ACC112 (cell line): ENCODE results near the gene TAF9B.
A peak's percentile ranks its signal among the peaks of the same experiment; 100 is the strongest.
"Not testable (repeated sequence)": the region's sequence is repeated elsewhere in the genome, so short reads cannot be mapped to it uniquely, and the experiment has no call there.

Experiments used
- H2AFZ ChIP-seq: fragments of 200-600 bp; sonication (generic); one replicate; pipeline ENCODE4 v1.6.0; 2017; ENCODE audit warnings: antibody characterized with exemption, low read length; ENCODE audit not compliant: unreplicated experiment
- H3K27ac ChIP-seq: fragments of 200-600 bp; sonication (generic); 2 replicates; pipeline ENCODE4 v1.5.1; 2014; ENCODE audit warnings: low read depth, mild to moderate bottlenecking, antibody characterized with exemption, low read length, moderate library complexity
- H3K27me3 ChIP-seq: fragments of 200-600 bp; sonication (generic); 2 replicates; pipeline ENCODE4 v1.6.1; 2014; ENCODE audit warnings: mild to moderate bottlenecking, antibody characterized with exemption, low read length, moderate library complexity, mixed read lengths; ENCODE audit not compliant: insufficient read depth
- H3K36me3 ChIP-seq: fragments of 200-600 bp; sonication (generic); 2 replicates; pipeline ENCODE4 v1.6.1; 2016; ENCODE audit warnings: mild to moderate bottlenecking, antibody characterized with exemption, low read length, moderate library complexity, mixed read lengths; ENCODE audit not compliant: insufficient read depth
- H3K4me1 ChIP-seq: fragments of 200-600 bp; sonication (generic); one replicate; pipeline ENCODE4 v1.6.1; 2016; ENCODE audit warnings: low read length, mixed read lengths; ENCODE audit not compliant: insufficient read depth, unreplicated experiment, control insufficient read depth
- H3K4me3 ChIP-seq: fragments of 200-600 bp; sonication (generic); 2 replicates; pipeline ENCODE4 v1.5.1; 2014; ENCODE audit warnings: mild to moderate bottlenecking, low read depth, low read length
- H3K79me2 ChIP-seq: fragments of 200-600 bp; sonication (generic); one replicate; pipeline ENCODE4 v1.6.0; 2016; ENCODE audit warnings: low read length; ENCODE audit not compliant: control insufficient read depth, unreplicated experiment, insufficient read depth

The TAF9B gene

DNA sequence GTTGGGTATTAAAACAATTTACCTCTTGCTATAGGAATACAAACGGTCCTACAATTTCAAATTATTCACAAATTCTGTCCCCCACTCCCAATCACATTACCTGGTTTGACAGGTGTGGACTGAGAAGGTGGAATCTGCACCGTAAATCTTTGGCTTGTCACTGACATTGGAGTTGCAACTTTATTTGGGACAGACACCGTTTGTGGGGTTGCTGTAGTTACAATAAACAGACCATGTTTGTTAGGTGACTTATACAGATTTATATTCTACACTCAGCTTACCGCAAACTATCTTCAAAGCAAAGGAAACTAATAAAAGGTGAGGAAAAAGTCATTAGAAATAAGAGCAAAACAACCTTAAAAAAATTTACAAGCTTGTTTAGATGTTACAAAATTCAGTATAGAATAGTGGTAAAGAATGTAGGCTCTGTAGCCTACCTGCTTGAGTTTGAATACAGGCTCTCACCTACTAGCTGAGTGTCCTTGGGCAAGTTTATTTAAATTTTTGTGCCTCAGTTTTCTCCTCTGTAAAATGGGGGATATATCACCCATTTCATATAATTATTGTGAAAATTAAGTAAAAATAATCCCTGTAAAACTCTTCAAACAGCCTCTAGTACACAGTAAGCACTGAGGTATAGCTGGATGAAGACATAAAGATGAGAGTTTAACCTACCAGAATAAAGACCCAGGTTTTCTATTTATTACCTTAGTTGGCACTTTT is 6.1 kb downstream of the TAF9B start:
- Histone ChIP-seq H3K4me1 (no peaks in the 10 kb centered on the region), H3K27ac (no peak overlapping the region; the same call in 1 of the 2 replicates), H3K36me3 (peaks cover 12% of the 10 kb centered on the region), H2AFZ (no peak overlapping the region), H3K27me3 (no peaks in the 10 kb centered on the region), H3K79me2 (no peaks in the 10 kb centered on the region), H3K4me3 (no peak overlapping the region)

DNA sequence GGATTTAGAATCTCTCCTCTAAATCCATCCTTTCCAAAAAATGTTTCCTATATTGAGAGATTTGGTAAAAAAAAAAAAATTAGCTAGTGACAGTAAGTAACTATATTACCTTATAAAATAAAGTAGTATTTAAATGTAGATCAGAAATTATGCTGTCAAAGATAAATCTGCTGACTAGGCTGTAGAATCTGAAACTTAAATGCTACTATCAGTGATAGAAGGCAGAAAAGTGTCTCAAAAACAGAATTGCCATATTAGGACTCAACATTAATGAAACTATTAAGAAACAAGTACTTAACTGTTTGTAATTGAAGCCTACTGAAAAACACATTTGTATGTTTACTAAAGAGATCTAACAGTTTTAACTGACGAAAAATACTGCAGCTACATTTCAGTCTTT is 8.3 kb downstream of the TAF9B start:
- no peaks in the 10 kb centered on the region for H3K79me2 ChIP-seq
- peaks cover 29% of the 10 kb centered on the region for H3K36me3 ChIP-seq
- H3K4me1 ChIP-seq, result peaks cover 3% of the 10 kb centered on the region

DNA sequence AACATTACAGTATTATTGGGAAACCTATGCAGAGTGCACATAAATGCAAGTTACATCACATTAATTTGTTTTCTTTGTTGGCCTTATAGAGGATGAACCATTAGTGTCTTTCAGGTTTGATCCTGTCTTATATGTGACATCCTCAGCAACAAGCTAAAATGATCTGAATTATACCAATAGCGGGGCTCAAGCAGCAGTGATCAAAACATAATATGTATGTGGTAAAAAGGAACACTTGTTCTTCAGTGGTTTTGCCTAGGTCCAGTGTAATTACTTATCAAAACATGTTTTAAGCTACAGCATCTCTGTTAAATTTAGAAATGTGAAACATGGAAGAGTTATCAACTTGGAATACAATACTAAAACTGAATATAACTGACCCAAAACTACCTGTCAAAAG is 9.1 kb downstream of the TAF9B start:
- no peaks in the 10 kb centered on the region for H3K27me3 ChIP-seq
- no peak overlapping the region for H3K4me3 ChIP-seq
- no peak overlapping the region for H3K27ac ChIP-seq
- peaks cover 5% of the 10 kb centered on the region for H3K79me2 ChIP-seq
- H3K4me1 ChIP-seq, result peaks cover 7% of the 10 kb centered on the region
- H2AFZ ChIP-seq, result no peak overlapping the region
- H3K36me3 ChIP-seq, result peaks cover 34% of the 10 kb centered on the region

More for the DNA sequence above, 8.3 kb downstream of the TAF9B start:
- Histone ChIP-seq H3K4me3 (no peak overlapping the region), H3K27ac (no peak overlapping the region), H3K27me3 (no peaks in the 10 kb centered on the region), H2AFZ (no peak overlapping the region)

DNA sequence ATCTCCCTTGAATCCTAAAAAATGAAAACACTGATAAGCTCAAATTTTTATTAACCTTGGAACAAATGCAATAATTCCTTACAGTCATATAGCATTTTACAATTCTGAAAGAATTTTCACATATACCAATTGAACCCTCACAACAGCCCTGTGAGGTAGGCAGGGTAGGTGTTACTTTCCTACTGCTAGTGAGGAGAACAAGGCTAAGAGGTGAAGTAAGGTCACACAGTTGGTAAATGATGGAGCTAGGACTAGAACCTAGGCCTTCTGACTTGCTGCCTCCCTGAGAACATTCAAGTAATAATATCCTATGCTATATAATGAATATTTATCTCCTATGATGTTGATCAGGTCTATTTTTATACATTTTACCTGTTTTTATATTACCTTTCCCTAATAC is 9.7 kb downstream of the TAF9B start:
- H3K79me2 ChIP-seq, result peaks cover 10% of the 10 kb centered on the region
- peaks cover 7% of the 10 kb centered on the region for H3K4me1 ChIP-seq
- peaks cover 35% of the 10 kb centered on the region for H3K36me3 ChIP-seq
- H3K27me3 ChIP-seq, result no peaks in the 10 kb centered on the region
- no peak overlapping the region for H2AFZ ChIP-seq
- H3K4me3 ChIP-seq, result no peak overlapping the region
- peak overlapping the region; percentile 23; the same call in 1 of the 2 replicates for H3K27ac ChIP-seq

DNA sequence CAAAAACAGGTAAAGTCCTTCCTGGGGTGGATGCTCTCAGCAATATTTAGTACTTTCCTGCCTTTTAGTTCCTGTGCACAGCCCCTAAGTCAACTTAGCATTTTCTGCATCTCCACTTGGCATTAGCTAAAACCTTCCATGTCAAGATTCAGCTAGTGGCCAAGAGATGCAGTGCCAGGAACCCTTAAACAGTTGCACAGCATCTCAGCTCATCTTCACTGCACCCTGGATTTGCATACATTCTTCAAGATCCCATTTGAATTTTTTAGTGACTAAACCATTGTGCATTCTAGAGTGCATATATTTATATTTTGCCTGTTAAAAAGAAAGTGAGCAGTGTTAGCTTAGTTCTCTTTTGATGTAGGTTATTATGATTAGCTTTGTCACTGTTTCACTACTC is 13.7 kb downstream of the TAF9B start:
- H2AFZ ChIP-seq, H3K4me3 ChIP-seq, H3K27ac ChIP-seq, H3K27me3 ChIP-seq: not testable (repeated sequence)
- Histone ChIP-seq H3K36me3 (peaks cover 54% of the 10 kb centered on the region), H3K79me2 (peaks cover 32% of the 10 kb centered on the region), H3K4me1 (peaks cover 20% of the 10 kb centered on the region)

DNA sequence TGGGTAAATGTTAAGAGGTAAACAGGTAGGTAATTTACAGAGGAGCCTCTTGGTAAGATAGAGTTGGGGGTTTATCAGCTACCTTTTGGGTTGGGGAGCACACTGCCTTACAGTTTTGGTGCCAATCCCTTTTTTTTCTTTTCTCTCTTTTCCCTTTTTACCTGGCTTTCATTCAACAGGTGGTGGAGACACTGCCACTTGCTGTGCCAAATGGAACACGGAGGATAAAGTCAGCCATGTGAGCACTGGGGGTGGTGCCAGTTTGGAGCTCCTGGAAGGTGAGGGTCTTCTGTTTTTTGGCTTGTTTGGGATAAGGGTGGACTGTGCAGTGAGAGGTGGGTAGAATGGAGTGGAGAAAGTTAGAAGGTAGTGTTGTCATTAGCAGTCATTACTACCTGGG is 14.3 kb downstream of the TAF9B start:
- H3K36me3 ChIP-seq, result peaks cover 54% of the 10 kb centered on the region
- peaks cover 21% of the 10 kb centered on the region for H3K4me1 ChIP-seq
- no peak overlapping the region for H2AFZ ChIP-seq
- H3K27me3 ChIP-seq, result no peaks in the 10 kb centered on the region
- no peak overlapping the region for H3K4me3 ChIP-seq
- peaks cover 36% of the 10 kb centered on the region for H3K79me2 ChIP-seq
- H3K27ac ChIP-seq, result no peak overlapping the region

DNA sequence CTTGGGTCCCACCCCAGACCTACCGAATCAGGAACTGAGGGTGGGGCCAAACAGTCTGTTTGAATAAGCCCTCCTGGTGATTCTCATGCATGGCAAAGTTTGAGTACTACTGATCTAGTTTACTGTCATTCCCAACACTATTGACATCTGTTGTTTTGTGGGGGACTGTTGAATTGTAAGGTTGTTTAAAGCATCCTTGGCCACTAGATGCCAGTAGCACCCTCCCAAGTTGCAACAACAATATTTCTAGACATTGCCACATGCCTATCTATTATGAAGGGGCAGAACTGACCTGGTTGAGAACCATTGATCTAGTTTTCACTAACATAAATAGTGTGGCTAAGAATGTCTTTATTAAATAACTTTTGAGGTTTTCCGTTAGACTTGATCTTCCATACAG is 15.1 kb downstream of the TAF9B start:
- Histone ChIP-seq H3K79me2 (peaks cover 44% of the 10 kb centered on the region), H2AFZ (no peak overlapping the region), H3K27ac (no peak overlapping the region), H3K27me3 (no peaks in the 10 kb centered on the region), H3K36me3 (peaks cover 50% of the 10 kb centered on the region), H3K4me1 (peaks cover 21% of the 10 kb centered on the region), H3K4me3 (no peak overlapping the region)

DNA sequence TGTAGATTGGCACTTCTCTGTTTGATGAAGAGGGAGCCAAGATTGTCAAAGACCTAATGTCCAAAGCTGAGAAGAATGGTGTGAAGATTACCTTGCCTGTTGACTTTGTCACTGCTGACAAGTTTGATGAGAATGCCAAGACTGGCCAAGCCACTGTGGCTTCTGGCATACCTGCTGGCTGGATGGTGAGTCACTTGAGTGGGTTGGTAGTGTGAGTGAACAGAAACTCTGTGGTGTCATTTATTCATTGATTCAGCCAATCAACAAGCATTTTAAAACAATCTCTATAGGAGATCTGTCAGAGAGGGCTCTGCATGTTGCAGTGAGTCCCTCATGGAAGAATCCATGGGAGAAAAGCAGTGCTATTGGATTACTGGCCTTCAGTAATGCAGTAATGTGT is 16.3 kb downstream of the TAF9B start:
- peaks cover 49% of the 10 kb centered on the region for H3K36me3 ChIP-seq
- H3K4me3 ChIP-seq, result no peak overlapping the region
- no peak overlapping the region for H2AFZ ChIP-seq
- peak overlapping the region; percentile 37 for H3K27ac ChIP-seq
- H3K4me1 ChIP-seq, result peaks cover 21% of the 10 kb centered on the region
- no peaks in the 10 kb centered on the region for H3K27me3 ChIP-seq
- peaks cover 54% of the 10 kb centered on the region for H3K79me2 ChIP-seq

DNA sequence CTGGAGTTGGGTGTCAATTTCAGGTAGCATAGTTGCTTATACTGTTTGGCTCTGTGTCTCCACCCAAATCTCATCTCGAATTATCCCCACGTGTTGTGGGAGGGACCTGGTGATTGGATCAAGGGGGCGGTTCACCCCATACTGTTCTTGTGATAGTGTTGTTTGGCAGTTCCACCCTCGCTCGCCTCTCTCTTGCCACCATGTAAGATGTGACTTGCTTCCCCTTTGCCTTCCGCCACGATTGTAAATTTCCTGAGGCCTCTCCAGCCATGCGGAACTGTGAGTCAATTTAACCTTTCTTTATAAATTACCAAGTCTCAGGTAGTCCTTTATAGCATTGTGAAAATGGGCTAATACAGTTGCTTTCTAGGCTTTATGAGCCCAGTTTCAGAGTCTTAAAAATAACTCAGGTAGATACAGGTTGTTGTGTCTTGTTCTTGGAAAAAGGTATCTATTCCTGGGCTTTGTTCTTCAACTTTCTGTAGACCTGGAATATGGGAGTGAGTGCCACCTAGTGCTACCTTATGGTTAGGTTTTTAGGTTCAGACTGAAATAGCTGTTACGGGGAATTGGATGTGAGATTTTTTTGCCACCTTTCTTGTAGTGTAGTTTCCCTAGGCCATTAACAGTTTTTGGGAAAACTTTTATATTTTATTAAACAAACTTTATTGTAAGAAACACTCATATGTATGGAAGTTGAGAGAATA is 19.8 kb downstream of the TAF9B start:
- peaks cover 53% of the 10 kb centered on the region for H3K36me3 ChIP-seq
- H3K79me2 ChIP-seq, result peaks cover 77% of the 10 kb centered on the region

DNA sequence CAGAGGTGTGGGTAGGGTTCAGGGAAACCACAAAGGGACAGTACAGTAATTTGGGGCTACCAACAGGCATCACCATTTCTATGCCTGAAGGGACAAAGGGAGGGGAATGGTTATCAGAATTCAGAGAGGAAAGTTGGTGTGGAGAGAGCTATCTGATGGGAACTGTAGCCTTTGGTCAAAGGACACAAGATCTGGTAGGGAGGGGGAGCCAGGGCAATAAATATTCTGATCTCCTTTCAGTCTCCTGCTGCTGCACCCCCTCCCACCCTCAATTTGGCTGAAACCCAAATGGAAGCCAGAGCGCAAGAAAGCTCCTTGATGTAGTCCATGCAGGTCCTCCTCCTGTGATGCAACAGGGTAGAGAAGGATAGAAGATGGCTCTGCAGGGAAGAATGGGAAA is 20.8 kb downstream of the TAF9B start:
- H3K27ac ChIP-seq, result no peak overlapping the region
- H3K36me3 ChIP-seq, result peaks cover 49% of the 10 kb centered on the region
- peaks cover 84% of the 10 kb centered on the region for H3K79me2 ChIP-seq
- H2AFZ ChIP-seq, result no peak overlapping the region
- H3K4me1 ChIP-seq, result peaks cover 13% of the 10 kb centered on the region
- no peaks in the 10 kb centered on the region for H3K27me3 ChIP-seq
- H3K4me3 ChIP-seq, result no peak overlapping the region

More for the DNA sequence above, 19.8 kb downstream of the TAF9B start:
- H3K27ac ChIP-seq, result no peak overlapping the region
- H3K4me3 ChIP-seq, result no peak overlapping the region
- peaks cover 13% of the 10 kb centered on the region for H3K4me1 ChIP-seq
- no peaks in the 10 kb centered on the region for H3K27me3 ChIP-seq
- no peak overlapping the region for H2AFZ ChIP-seq

DNA sequence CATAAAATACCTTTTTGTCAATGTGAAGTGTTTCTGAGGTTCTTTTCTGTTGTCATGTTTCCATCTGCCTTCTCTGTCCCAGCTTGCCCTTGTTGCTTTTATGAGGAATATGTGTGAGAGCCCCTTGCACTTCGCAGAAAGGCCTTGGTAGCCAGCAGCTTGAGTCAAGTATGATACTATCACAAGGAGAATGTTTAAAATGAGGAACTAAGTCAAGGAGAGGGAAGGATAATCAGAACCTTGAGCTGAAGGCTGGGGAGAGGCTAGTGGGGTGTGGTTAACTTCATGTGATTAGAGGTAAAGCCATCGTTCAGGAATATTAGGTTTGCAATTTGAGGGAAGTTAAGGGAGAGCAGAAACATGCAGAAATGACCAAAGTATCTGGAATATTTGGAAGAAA is 22.7 kb downstream of the TAF9B start:
- H3K4me3 ChIP-seq, result no peak overlapping the region
- peaks cover 94% of the 10 kb centered on the region for H3K79me2 ChIP-seq
- no peak overlapping the region for H3K27ac ChIP-seq
- no peak overlapping the region for H2AFZ ChIP-seq
- H3K4me1 ChIP-seq, result peaks cover 12% of the 10 kb centered on the region
- no peaks in the 10 kb centered on the region for H3K27me3 ChIP-seq
- peaks cover 52% of the 10 kb centered on the region for H3K36me3 ChIP-seq
